GM12878 (cell line): ENCODE measurements around the gene ASGR1. TPM values are rescaled to one million over a fixed set of nuclear protein-coding genes. Genes with fewer than 3 reads are reported as not detected.

Experiments used
- ATAC-seq: fragments of 200-7000 bp; cut with Tn5 transposase; 3 replicates; pipeline ENCODE4 v1.9.1; 2020; ENCODE audit warnings: mild to moderate bottlenecking, moderate library complexity
- BruUV-seq: library from RNA; stranded (reverse); fragments of 400-500 nt; replicated peaks from 2 replicates; lab custom pipeline; 2021; lab: Mats Ljungman, UMichigan
- CTCF ChIA-PET: fragments of 300-600 bp; sonication (Branson Sonifier 250); formaldehyde crosslinking; extraction: SDS; loops from one replicate; lab custom pipeline; 2021; ENCODE audit warnings: inconsistent platforms; lab: Yijun Ruan, JAX
- POLR2A ChIA-PET: fragments of 350-600 bp; formaldehyde crosslinking; extraction: SDS; loops from one replicate; lab custom pipeline; 2021; ENCODE audit warnings: inconsistent platforms; lab: Charles Lee
- RAD21 ChIA-PET: fragments of 300-600 bp; sonication (Branson Sonifier 250); formaldehyde crosslinking; loops from one replicate; lab custom pipeline; 2023; ENCODE audit warnings: antibody characterized with exemption; ENCODE audit not compliant: unreplicated experiment; lab: Charles Lee
- SMC1A ChIA-PET: fragments of 300-600 bp; sonication (Branson Sonifier 250); formaldehyde crosslinking; loops from one replicate; lab custom pipeline; 2023; ENCODE audit not compliant: unreplicated experiment, uncharacterized antibody; lab: Charles Lee
- DNase-seq: peaks from one replicate; pipeline ENCODE4 v3.0.0-alpha.2; 2011; ENCODE audit warnings: low read depth, low spot score
- FAIRE-seq: peaks from 3 replicates; lab custom pipeline; 2011; peaks lifted over from hg19 to GRCh38; lab: Jason Lieb, UNC
- H2AFZ ChIP-seq: 2 replicates; pipeline ENCODE4 v1.6.0; 2011; ENCODE audit warnings: low read depth, low read length, control low read depth; ENCODE audit not compliant: control insufficient read depth
- H3K27ac ChIP-seq: 2 replicates; pipeline ENCODE4 v1.5.1; 2011; ENCODE audit warnings: control low read depth; ENCODE audit not compliant: control insufficient read depth, insufficient read depth
- H3K27me3 ChIP-seq, 2 experiments: replicated peaks in 1 of 2; 2 replicates each; pipeline versions ENCODE4 v1.6.0 to v1.6.1; 2011; ENCODE audit warnings: low read length in 1 of 2; ENCODE audit not compliant: control insufficient read depth in 2 of 2, insufficient read depth in 2 of 2
- H3K36me3 ChIP-seq, 2 experiments: 2 replicates each; pipeline ENCODE4 v1.5.1; 2011; ENCODE audit warnings: low read length in 1 of 2; ENCODE audit not compliant: control insufficient read depth in 2 of 2, insufficient read depth in 2 of 2
- H3K4me1 ChIP-seq: 2 replicates; pipeline ENCODE4 v1.6.1; 2011; ENCODE audit warnings: mild to moderate bottlenecking, low read length, moderate library complexity, mixed read lengths; ENCODE audit not compliant: control insufficient read depth, insufficient read depth
- H3K4me2 ChIP-seq: 2 replicates; pipeline ENCODE4 v1.6.0; 2011; ENCODE audit warnings: control low read depth; ENCODE audit not compliant: control insufficient read depth, insufficient read depth
- H3K4me3 ChIP-seq: fragments of 200-600 bp; sonication (generic); 2 replicates; pipeline ENCODE4 v1.5.1; 2016
- H3K79me2 ChIP-seq: 2 replicates; pipeline ENCODE4 v1.6.0; 2011; ENCODE audit warnings: low read length; ENCODE audit not compliant: control insufficient read depth, insufficient read depth
- H3K9ac ChIP-seq: 2 replicates; pipeline ENCODE4 v1.8.0; 2011; ENCODE audit warnings: low read length, control low read depth, mixed read lengths; ENCODE audit not compliant: control insufficient read depth, insufficient read depth
- H3K9me3 ChIP-seq: replicated peaks from 3 replicates; pipeline ENCODE4 v1.5.1; 2011; ENCODE audit warnings: mild to moderate bottlenecking, low read length; ENCODE audit not compliant: control insufficient read depth, insufficient read depth
- H4K20me1 ChIP-seq: 2 replicates; pipeline ENCODE4 v1.6.0; 2011; ENCODE audit not compliant: control insufficient read depth, insufficient read depth
- ASH2L ChIP-seq: fragments of 300-600, 200-600 bp; sonication (generic); IDR thresholded peaks from 2 replicates; pipeline ENCODE4 v1.6.1; 2017; ENCODE audit warnings: low read depth, mild to moderate bottlenecking, borderline replicate concordance
- BCL11A ChIP-seq: IDR thresholded peaks from 2 replicates; pipeline ENCODE4 v1.6.1; 2011; ENCODE audit warnings: low read depth, low read length
- CBX5 ChIP-seq: sonication (generic); IDR thresholded peaks from 2 replicates; pipeline ENCODE4 v1.6.1; 2016; ENCODE audit warnings: low read depth, moderate library complexity, mild to moderate bottlenecking, inconsistent platforms
- ESRRA ChIP-seq: IDR thresholded peaks from 2 replicates; pipeline ENCODE4 v1.6.1; 2012; ENCODE audit warnings: mild to moderate bottlenecking, low read length, improper control_type of control experiment
- KAT2A ChIP-seq: conservative IDR thresholded peaks from 2 replicates; pipeline ENCODE4 v1.6.1; 2011; ENCODE audit warnings: low read depth, low read length; ENCODE audit not compliant: control insufficient read depth
- MTA3 ChIP-seq: IDR thresholded peaks from 2 replicates; pipeline ENCODE4 v1.6.1; 2012; ENCODE audit warnings: low read length, inconsistent platforms, borderline replicate concordance
- NFIC ChIP-seq: IDR thresholded peaks from 2 replicates; pipeline ENCODE4 v1.6.1; 2012; ENCODE audit warnings: low read depth, mild to moderate bottlenecking, inconsistent platforms, low read length, moderate library complexity
- NRF1 ChIP-seq: conservative IDR thresholded peaks from 2 replicates; pipeline ENCODE4 v1.6.1; 2011; ENCODE audit warnings: mild to moderate bottlenecking, low read depth, low read length, improper control_type of control experiment
- PML ChIP-seq: IDR thresholded peaks from 2 replicates; pipeline ENCODE4 v1.6.1; 2012; ENCODE audit warnings: low read length, inconsistent platforms
- POLR2A ChIP-seq: IDR thresholded peaks from 2 replicates; pipeline ENCODE4 v1.6.1; 2011; ENCODE audit warnings: low read depth, mild to moderate bottlenecking, low read length
- POLR2AphosphoS5 ChIP-seq: IDR thresholded peaks from 2 replicates; pipeline ENCODE4 v1.6.1; 2011; ENCODE audit warnings: mild to moderate bottlenecking, low read length, inconsistent platforms
- RAD51 ChIP-seq: fragments of 450-650 bp; IDR thresholded peaks from 2 replicates; pipeline ENCODE4 v1.6.1; 2016; ENCODE audit warnings: moderate library complexity, mild to moderate bottlenecking, inconsistent platforms
- RELB ChIP-seq: fragments of 450-650 bp; IDR thresholded peaks from 2 replicates; pipeline ENCODE4 v1.6.1; 2017; ENCODE audit warnings: low read depth, mild to moderate bottlenecking, moderate library complexity
- REST ChIP-seq: IDR thresholded peaks from 2 replicates; pipeline ENCODE4 v1.6.1; 2012; ENCODE audit warnings: mild to moderate bottlenecking, low read depth, low read length
- SIX5 ChIP-seq: IDR thresholded peaks from 2 replicates; pipeline ENCODE4 v1.6.1; 2011; ENCODE audit warnings: mild to moderate bottlenecking, low read depth, low read length, moderate library complexity; ENCODE audit not compliant: severe bottlenecking
- STAT1 ChIP-seq: fragments of 450-650 bp; conservative IDR thresholded peaks from 2 replicates; pipeline ENCODE4 v1.6.1; 2014; ENCODE audit warnings: antibody characterized with exemption, mild to moderate bottlenecking
- STAT3 ChIP-seq: IDR thresholded peaks from 2 replicates; pipeline ENCODE4 v1.6.1; 2011; ENCODE audit warnings: low read depth, low read length, improper control_type of control experiment
- WGBS: methylation state at CpG from one replicate; pipeline ENCODE4 v1.1.6; 2016; ENCODE audit warnings: low lambda C conversion rate; ENCODE audit not compliant: insufficient replicate concordance, insufficient coverage; ENCODE audit errors: missing lambda C conversion rate; 5-methylcytosine and 5-hydroxymethylcytosine counted together
- in situ Hi-C: fragments of 300-500 bp; cut with MboI; formaldehyde crosslinking; loops from 9 replicates; pipeline ENCODE4 v1.14.3; 2018; ENCODE audit warnings: mixed read lengths
- intact Hi-C: fragments of 100-400 bp; cut with micrococcal nuclease; formaldehyde crosslinking; loops from one replicate; pipeline ENCODE4 v1.14.2; 2022; ENCODE audit not compliant: unreplicated experiment
- polyA plus RNA-seq, 11 experiments: library from polyadenylated mRNA; depleted of rRNA in 4 of 11; unstranded in 6 of 11; stranded (reverse) in 5 of 11; fragments of >200 nt; fragmentation: Nextera tagmentation in 4 of 11; fragmentation: Illumina TruSeq in 1 of 11; extraction: Ambion mirVana in 4 of 11; extraction: Trizol in 1 of 11; gene quantifications; 1 replicate in 1 of 11; 2 replicates in 10 of 11; pipeline versions ENCODE4 v1.2.1 to v1.2.3, GENCODE V29; 2011 to 2016; ENCODE audit warnings: inconsistent platforms in 2 of 11, missing spikeins in 2 of 11, low read depth in 1 of 11
- total RNA-seq, 4 experiments: library from RNA; depleted of rRNA in 3 of 4; stranded (reverse); fragments of >200 nt in 3 of 4; fragmentation: Illumina TruSeq in 1 of 4; extraction: Trizol in 1 of 4; gene quantifications; 2 replicates each; pipeline versions ENCODE4 v1.2.1 to v1.2.3, GENCODE V29; 2013 to 2021

Gene ASGR1
- total and polyA plus RNA-seq, 10 of the 15 experiments (the other 5 are each of a cell fraction or from before 2014, with no cell fraction given), result 0.06 to 0.34 (median 0.14) TPM; not detected in 6

GRCh38 chr17:7218758-7219157 is 39.6 kb upstream of the ASGR1 start:
- Histone ChIP-seq H3K4me1 (peaks cover 19% of the 10 kb centered on the region), H3K27me3 (no peaks in the 10 kb centered on the region), H3K79me2 (peaks cover 14% of the 10 kb centered on the region), H3K9ac (no peak overlapping the region), H2AFZ (no peak overlapping the region), H4K20me1 (no peaks in the 10 kb centered on the region), H3K4me2 (no peak overlapping the region; the same call in 1 of the 2 replicates), H3K9me3 (no peaks in the 10 kb centered on the region), H3K36me3 (peaks cover 8 to 11% of the 10 kb centered on the region in 2 experiments), H3K4me3 (no peak overlapping the region), H3K27ac (no peak overlapping the region)
- POLR2A ChIA-PET, result interaction anchor here (1.0 to 5.9 kb wide), 6 partner anchors 15 to 119 kb away, joined by 3 to 60 read pairs (median 26); partner anchors contain the start of genes ACAP1, CTDNEP1, DVL2 and ELP5
- RAD21 ChIA-PET, result interaction anchor here (1.4 to 3.2 kb wide), 3 partner anchors 22 to 86 kb away, joined by 4 to 51 read pairs (median 44); partner anchors contain the start of genes GABARAP and PHF23
- intact Hi-C loops, result no loop called here
- CTCF ChIA-PET, result interaction anchor here (2.6 to 5.1 kb wide), 3 partner anchors 14 to 173 kb away, joined by 17 to 60 read pairs (median 50); partner anchors contain the start of gene DVL2
- BruUV-seq, result no TSS peak
- no peak for FAIRE-seq
- SMC1A ChIA-PET, result interaction anchor here (0.7 to 4.8 kb wide), 2 partner anchors 16 to 23 kb away, joined by 3 to 34 read pairs; partner anchors contain the start of genes DVL2 and GABARAP
- TF ChIP-seq STAT1, result no peak
- no peak for TF ChIP-seq RELB
- no peak for TF ChIP-seq NRF1
- no peak for TF ChIP-seq REST
- TF ChIP-seq BCL11A, result no peak
- TF ChIP-seq POLR2A, result no peak
- TF ChIP-seq NFIC, result no peak
- no peak for TF ChIP-seq RAD51
- no peak for TF ChIP-seq ESRRA
- TF ChIP-seq SIX5, result no peak
- TF ChIP-seq KAT2A, result no peak
- TF ChIP-seq CBX5, result no peak
- no peak for TF ChIP-seq MTA3
- TF ChIP-seq POLR2AphosphoS5, result no peak
- TF ChIP-seq STAT3, result no peak
- TF ChIP-seq PML, result no peak
- TF ChIP-seq ASH2L, result no peak
- in situ Hi-C loops, result no loop called here
- no peak for DNase-seq
- no peak for ATAC-seq
- 58% methylated on average over 6 of the region's 6 CpGs for WGBS
